Skeletal muscle tissue (tissue), 4 donors: ENCODE results near the gene ATP10A. TPM values are rescaled to one million over a fixed set of nuclear protein-coding genes. Genes with fewer than 3 reads are reported as not detected.

Experiments
- H3K27ac ChIP-seq: one replicate; pipeline ENCODE4 v1.7.0; 2013; ENCODE audit warnings: mild to moderate bottlenecking, low read depth, low read length, inconsistent platforms
- H3K27me3 ChIP-seq, 3 donors: one replicate each; pipeline ENCODE4 v1.7.0; 2013; ENCODE audit warnings: low read length in 3 of 3; ENCODE audit not compliant: control insufficient read depth in 3 of 3, insufficient read depth in 3 of 3
- H3K36me3 ChIP-seq, 3 donors: one replicate each; pipeline ENCODE4 v1.7.0; 2013; ENCODE audit warnings: low read length in 3 of 3; ENCODE audit not compliant: control insufficient read depth in 3 of 3, insufficient read depth in 3 of 3
- H3K4me1 ChIP-seq, 3 donors: one replicate each; pipeline ENCODE4 v1.7.0; 2013; ENCODE audit warnings: low read length in 3 of 3, mild to moderate bottlenecking in 3 of 3; ENCODE audit not compliant: control insufficient read depth in 3 of 3, insufficient read depth in 3 of 3
- H3K4me3 ChIP-seq, 3 donors: one replicate each; pipeline ENCODE4 v1.7.0; 2013; ENCODE audit warnings: low read length in 3 of 3
- H3K9ac ChIP-seq, 3 donors: one replicate each; pipeline ENCODE4 v1.7.0; 2013; ENCODE audit warnings: low read length in 3 of 3, mild to moderate bottlenecking in 3 of 3, moderate library complexity in 2 of 3, low read depth in 1 of 3
- H3K9me3 ChIP-seq, 3 donors: one replicate each; pipeline ENCODE4 v1.7.0; 2013; ENCODE audit warnings: low read length in 3 of 3; ENCODE audit not compliant: control insufficient read depth in 3 of 3
- total RNA-seq: library from RNA; depleted of rRNA; stranded (reverse); fragments of >200 nt; gene quantifications from one replicate; pipeline ENCODE4 v1.2.3, GENCODE V29; 2014
- donor health status: Osteomylitis.

Gene ATP10A
- total RNA-seq, 1 donor from 2014 or later: 7.8 TPM

DNA sequence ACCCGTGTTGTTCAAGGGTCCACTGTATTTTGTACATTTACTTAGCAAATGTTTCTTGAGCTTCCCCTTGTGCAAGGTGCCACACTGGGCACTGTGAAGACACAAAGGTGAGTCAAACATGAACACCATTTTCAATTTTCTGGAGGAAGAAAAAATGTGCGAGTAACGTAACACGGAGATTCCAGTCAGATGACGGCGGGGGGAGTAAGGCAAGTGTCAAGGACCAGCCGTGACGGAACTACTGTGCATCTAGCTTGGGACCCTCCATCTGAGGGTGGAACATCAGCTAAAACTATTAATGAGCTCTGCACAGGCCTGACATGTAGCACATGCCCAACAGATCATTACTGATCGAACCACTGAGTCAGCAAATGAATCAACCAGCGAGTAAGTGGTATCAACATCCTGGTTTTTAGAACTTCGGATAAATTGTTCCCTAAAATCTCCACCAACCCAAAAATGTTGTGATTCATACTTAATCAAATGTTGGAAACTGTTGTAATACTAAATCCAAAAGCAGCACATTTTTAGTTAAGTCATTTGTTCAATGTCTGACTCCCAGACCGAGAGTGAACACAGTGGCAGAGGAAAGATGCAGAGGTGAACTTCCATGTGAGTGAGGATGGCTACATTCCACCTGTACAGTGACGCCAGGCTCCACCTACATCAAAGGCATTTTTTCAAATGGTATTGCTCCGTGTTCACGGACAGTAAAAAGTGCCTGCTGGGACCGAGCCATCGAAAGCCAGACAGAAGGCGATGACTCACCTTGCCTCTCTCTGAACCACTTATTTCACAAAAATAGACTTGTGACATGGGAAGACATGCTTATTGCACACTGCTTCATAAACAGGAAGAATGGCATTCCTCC is 172.2 kb downstream of the ATP10A start:
- no peak overlapping the region for H3K9ac ChIP-seq
- peaks cover 0 to 2% (median 0%) of the 10 kb centered on the region in 3 donors for H3K27me3 ChIP-seq
- peaks cover 3 to 9% (median 8%) of the 10 kb centered on the region in 3 donors for H3K4me1 ChIP-seq
- no peak overlapping the region for H3K4me3 ChIP-seq
- H3K9me3 ChIP-seq: no peaks in the 10 kb centered on the region
- no peaks in the 10 kb centered on the region for H3K36me3 ChIP-seq
- no peak overlapping the region for H3K27ac ChIP-seq

DNA sequence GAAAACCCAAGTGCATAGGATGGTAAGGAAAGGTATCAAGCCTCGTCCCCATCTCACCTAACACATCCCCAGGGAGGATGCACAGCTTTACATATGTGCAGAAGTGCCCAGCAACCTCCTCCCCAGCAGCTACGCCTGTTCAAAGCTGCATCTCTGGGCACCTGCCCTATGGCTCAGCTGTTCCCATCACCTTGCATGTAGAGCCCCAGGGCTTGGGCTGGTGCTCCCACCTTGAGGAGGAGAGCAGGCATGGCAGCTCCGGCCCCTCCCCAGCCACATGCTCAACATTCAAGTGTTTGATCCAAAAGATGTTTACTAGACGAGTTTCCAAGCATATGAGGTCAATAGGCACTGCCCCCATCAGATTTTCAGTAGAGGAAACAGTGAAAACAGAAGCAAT is 173.5 kb downstream of the ATP10A start:
- no peaks in the 10 kb centered on the region for H3K9me3 ChIP-seq
- no peaks in the 10 kb centered on the region for H3K36me3 ChIP-seq
- H3K9ac ChIP-seq: no peak overlapping the region
- no peak overlapping the region for H3K27ac ChIP-seq
- peaks cover 7 to 10% (median 9%) of the 10 kb centered on the region in 3 donors for H3K4me1 ChIP-seq
- H3K4me3 ChIP-seq: no peak overlapping the region
- peaks cover 0 to 2% (median 0%) of the 10 kb centered on the region in 3 donors for H3K27me3 ChIP-seq

DNA sequence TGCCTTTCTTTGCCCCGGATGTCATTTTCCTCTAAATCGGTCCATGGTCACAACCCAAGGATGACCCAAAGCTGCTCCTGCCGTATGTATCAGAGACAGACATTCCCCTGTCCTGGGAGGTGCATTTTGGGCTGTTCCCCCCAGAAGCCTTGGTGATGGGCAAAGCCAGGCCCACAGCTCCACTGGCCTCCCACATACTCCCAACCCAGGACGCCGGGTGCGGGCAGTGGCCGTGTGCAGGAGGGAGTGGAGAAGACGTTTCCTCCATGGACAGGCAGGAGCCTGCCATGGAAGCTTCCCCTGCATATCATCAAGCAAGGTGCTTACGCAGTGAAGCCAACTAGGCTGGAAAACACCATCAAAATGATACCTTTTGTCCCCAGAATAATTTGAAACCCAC is 175.0 kb downstream of the ATP10A start:
- Histone ChIP-seq H3K27ac (no peak overlapping the region), H3K9ac (no peak overlapping the region), H3K4me3 (no peak overlapping the region), H3K27me3 (peaks cover 0 to 2% (median 0%) of the 10 kb centered on the region in 3 donors), H3K9me3 (no peaks in the 10 kb centered on the region), H3K36me3 (no peaks in the 10 kb centered on the region), H3K4me1 (peaks cover 9 to 15% (median 10%) of the 10 kb centered on the region in 3 donors)

DNA sequence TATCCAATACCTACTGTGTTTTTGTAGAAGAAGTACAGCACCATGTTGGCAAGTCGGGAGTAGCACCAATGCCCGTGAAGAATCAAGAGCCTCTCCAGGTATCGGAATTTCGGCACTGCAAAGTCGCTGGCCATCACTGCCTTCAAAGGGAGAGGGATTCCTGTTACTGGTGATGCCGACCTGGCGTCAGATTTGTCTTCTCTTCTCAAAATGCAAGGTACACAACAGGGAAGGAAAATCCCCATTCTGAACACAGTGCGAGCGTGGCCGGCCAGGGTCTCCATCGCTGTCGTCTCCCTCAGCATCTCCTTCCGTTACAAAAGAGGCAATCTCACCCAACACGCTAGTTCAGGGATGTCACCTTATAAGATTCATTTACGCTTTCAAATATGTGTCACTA is 175.4 kb downstream of the ATP10A start:
- Histone ChIP-seq H3K4me1 (peaks cover 11 to 20% (median 15%) of the 10 kb centered on the region in 3 donors), H3K27ac (no peak overlapping the region), H3K9me3 (no peaks in the 10 kb centered on the region), H3K9ac (no peak overlapping the region), H3K36me3 (no peaks in the 10 kb centered on the region), H3K4me3 (no peak overlapping the region), H3K27me3 (peaks cover 0 to 2% (median 0%) of the 10 kb centered on the region in 3 donors)

DNA sequence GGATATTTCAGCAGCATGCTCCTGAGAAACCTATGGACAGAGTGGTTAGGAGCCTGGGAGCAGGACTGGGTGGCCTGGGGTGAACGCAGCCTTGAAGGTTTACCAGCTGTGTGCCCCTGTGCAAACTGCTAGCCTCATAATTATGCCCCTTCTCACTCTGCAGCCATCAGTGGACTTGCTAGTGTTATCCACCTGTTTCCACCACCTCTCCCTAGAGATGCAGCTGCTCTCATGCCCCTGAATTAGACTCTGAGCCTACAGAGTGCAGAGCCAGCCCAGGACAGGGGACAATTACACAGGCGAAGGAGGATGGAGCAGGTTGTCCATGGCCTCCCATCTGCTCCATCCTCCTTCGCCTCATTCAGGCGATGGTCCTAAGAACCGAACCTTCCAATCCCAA is 175.9 kb downstream of the ATP10A start:
- Histone ChIP-seq H3K27me3 (peaks cover 0 to 2% (median 0%) of the 10 kb centered on the region in 3 donors), H3K4me1 (peaks cover 15 to 24% (median 19%) of the 10 kb centered on the region in 3 donors), H3K4me3 (no peak overlapping the region), H3K9ac (no peak overlapping the region), H3K36me3 (no peaks in the 10 kb centered on the region), H3K9me3 (no peaks in the 10 kb centered on the region), H3K27ac (no peak overlapping the region)

DNA sequence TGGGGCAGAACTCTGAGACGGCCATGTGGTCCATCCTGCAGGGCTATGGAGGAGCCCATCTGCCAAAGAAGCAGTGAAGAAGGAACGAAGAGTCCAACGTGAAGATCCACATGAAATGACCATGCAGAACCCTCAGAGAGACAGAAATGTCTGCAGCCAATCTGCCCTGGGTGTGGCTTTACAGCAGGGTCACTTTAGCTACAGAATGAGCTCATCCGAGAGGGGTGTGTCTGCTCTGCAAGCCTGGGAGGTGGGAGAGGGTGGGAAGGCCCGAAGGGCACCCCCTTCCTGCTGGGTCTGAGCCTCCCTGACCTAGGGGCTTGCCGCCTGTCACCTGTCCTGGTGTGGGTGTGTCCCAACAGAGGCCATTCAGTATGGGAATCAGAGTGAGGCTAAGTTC is 176.3 kb downstream of the ATP10A start:
- Histone ChIP-seq H3K9me3 (no peaks in the 10 kb centered on the region), H3K36me3 (no peaks in the 10 kb centered on the region), H3K4me3 (no peak overlapping the region), H3K27me3 (peaks cover 0 to 2% (median 0%) of the 10 kb centered on the region in 3 donors), H3K4me1 (peaks cover 16 to 27% (median 23%) of the 10 kb centered on the region in 3 donors), H3K27ac (no peak overlapping the region), H3K9ac (no peak overlapping the region)

DNA sequence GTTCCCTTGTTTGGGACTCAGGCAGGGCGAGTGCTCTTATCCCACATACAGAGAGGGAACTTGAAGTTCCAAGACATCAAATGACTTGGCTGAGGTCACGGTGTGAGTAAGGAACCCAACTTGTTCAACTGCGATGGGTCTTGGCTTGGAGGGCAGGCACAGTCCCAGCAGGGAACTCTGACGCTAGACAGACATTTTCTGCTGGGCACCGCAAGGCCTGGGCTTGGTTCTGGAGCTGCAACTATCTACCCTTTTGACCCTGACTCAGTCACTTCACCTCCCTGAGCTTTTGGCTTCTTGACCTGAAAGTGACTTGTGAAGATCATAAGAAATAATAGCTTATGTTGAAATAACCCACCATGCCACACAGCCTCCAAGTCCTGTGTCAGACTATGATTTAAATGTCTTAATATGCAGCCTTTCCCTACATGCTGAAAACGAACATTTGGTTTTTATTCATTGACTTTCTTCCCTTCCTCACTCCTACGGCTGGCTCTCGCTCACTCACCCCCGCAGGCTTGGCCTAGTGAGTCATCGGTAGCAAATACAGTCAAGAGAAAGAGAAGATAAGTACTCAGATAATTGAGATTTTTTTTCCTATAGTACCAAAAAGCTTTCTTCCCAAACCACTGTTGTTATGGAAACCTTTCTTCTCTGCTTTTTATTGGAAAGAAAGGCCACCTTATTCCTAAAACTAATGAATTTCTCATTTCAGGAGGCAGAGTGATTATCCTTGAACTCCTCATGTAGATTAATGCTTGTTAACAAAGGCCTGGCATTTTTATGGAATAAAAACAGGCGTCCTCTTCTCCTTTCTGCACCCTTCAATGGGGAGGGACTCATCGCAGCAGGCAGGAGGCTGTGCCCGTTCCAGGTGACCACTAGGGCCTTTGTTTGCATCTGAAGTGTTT is 178.4 kb downstream of the ATP10A start:
- Histone ChIP-seq H3K27ac (no peak overlapping the region), H3K4me3 (no peak overlapping the region), H3K36me3 (no peaks in the 10 kb centered on the region), H3K9me3 (no peaks in the 10 kb centered on the region), H3K9ac (no peak overlapping the region), H3K27me3 (peaks cover 0 to 2% (median 0%) of the 10 kb centered on the region in 3 donors), H3K4me1 (peaks cover 16 to 27% (median 23%) of the 10 kb centered on the region in 3 donors)

DNA sequence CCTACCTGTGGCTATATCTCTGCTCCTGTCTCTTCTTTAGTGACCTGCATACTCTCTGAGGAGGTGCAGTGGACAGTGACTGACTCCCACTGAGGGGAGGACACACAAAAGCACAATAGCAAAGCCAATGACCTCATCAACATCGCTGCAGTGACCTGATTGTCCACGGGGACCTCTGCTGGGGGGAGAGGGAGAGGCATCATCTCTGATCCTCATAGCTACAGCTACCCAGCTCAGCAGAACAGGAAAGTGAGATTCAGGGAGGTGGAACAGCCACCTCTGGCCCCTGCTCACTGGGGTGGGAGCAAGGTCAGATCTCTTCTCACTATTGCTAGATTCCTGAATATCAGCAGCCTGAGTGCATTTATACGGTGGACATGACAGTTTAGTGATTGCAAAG is 179.2 kb downstream of the ATP10A start:
- Histone ChIP-seq H3K4me1 (peaks cover 16 to 31% (median 25%) of the 10 kb centered on the region in 3 donors), H3K9me3 (no peaks in the 10 kb centered on the region), H3K27ac (no peak overlapping the region), H3K36me3 (no peaks in the 10 kb centered on the region), H3K4me3 (no peak overlapping the region), H3K9ac (no peak overlapping the region), H3K27me3 (peaks cover 0 to 2% (median 0%) of the 10 kb centered on the region in 3 donors)

DNA sequence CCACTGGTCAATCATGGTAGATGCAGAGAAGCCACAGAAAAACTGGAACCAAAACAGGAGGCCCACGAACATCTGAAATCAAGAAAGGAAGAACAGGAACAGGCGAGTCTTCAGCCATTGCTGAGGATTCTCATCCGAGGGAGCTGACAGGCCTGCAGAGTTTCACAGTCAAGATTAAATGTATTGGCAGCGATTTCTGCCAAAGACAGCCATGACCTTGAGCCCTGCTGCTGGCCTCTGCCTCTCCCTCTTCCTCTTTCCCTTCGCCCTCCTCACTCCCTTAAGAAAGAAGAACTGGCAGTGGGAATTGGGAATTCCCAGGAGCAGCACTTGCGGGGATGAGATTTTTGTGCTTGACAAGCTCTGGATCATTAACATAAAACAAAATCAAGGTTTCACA is 179.7 kb downstream of the ATP10A start:
- no peak overlapping the region for H3K27ac ChIP-seq
- no peak overlapping the region for H3K9ac ChIP-seq
- H3K27me3 ChIP-seq: peaks cover 0 to 2% (median 0%) of the 10 kb centered on the region in 3 donors
- no peaks in the 10 kb centered on the region for H3K9me3 ChIP-seq
- no peak overlapping the region for H3K4me3 ChIP-seq
- H3K36me3 ChIP-seq: no peaks in the 10 kb centered on the region
- H3K4me1 ChIP-seq: peaks cover 18 to 35% (median 28%) of the 10 kb centered on the region in 3 donors
